GM12872 (cell line): ENCODE measurements around the gene SPDYE6.

Source experiments
- TF ChIP-seq, protein P1 (sequence below): IDR thresholded peaks from 3 replicates; pipeline ENCODE4 v1.5.1; 2011; ENCODE audit warnings: low read depth, mild to moderate bottlenecking, low read length, moderate library complexity; ENCODE audit not compliant: insufficient read depth

Gene SPDYE6

DNA sequence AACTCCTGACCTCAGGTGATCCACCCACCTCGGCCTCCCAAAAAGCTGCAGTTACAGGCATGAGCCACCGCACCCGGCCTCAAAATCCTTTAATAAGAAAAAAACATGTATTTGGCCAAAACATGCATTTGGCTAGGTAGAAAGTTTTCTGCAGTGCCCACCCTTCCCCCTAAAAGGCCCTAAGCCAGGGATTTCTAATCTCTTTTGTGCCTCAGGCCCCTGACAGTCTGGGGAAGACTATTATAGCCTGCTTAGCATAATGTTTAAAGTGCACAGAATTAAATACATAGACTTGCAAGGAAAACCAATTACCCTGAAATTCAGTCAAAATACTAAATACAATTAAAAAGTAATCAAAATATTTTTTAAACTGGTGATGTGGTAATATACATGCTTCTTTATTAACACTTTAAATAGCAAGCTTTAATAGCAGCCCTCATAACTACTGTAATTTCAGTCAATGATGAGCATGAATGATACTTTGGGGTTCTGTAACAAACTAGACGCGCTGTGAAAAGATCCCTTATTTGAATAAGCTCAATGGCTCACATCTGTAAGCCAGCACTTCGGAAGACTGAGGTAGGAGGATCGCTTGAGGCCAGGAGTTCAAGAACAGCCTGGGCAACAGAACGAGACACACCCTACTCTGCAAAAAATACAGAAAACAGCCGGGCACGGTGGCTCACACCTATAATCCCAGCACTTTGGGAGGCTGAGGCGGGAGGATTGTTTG is 29.9 kb downstream of the SPDYE6 start:
- TF ChIP-seq, protein P1, sequence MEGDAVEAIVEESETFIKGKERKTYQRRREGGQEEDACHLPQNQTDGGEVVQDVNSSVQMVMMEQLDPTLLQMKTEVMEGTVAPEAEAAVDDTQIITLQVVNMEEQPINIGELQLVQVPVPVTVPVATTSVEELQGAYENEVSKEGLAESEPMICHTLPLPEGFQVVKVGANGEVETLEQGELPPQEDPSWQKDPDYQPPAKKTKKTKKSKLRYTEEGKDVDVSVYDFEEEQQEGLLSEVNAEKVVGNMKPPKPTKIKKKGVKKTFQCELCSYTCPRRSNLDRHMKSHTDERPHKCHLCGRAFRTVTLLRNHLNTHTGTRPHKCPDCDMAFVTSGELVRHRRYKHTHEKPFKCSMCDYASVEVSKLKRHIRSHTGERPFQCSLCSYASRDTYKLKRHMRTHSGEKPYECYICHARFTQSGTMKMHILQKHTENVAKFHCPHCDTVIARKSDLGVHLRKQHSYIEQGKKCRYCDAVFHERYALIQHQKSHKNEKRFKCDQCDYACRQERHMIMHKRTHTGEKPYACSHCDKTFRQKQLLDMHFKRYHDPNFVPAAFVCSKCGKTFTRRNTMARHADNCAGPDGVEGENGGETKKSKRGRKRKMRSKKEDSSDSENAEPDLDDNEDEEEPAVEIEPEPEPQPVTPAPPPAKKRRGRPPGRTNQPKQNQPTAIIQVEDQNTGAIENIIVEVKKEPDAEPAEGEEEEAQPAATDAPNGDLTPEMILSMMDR, result no peak

DNA sequence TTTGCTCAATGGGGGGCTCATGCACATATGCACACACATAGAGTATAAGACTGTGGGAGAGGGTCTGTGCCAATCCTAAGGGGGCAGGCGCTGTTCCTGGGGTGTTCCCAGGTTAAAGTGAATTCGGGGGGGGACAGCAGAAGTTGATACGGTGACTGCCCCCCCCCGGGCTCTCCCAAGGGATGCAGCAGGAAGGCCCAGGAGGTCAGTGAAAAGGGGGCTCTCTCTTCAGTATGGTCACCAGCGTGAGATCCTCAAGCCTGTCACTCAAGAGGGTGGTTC is 32.4 kb downstream of the SPDYE6 start:
- TF ChIP-seq, protein P1, result no peak

DNA sequence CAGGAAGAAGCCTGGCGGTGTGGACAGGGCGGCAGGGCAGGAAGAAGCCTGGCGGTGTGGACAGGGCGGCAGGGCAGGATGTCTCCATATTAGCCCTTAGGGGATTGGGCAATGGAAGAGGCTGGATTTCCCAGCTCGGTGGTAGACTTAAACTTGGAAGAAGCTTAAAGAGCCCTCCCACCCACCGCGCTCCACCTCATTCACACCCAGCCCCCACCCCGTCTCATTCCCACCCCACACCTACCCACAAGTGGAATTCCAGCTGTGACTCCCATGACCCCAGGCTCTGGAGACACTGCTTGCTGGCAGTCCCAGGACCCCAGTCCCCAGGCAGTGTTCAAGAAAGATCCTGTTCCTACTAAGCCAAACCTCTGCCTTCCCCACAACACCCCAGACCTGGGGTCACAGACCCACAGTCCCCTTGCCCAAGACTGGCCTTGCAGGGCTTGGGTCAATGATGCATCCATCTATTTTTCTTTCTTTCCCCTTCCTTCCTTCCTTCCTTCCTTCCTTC is 34.0 kb downstream of the SPDYE6 start:
- TF ChIP-seq, protein P1, result no peak

DNA sequence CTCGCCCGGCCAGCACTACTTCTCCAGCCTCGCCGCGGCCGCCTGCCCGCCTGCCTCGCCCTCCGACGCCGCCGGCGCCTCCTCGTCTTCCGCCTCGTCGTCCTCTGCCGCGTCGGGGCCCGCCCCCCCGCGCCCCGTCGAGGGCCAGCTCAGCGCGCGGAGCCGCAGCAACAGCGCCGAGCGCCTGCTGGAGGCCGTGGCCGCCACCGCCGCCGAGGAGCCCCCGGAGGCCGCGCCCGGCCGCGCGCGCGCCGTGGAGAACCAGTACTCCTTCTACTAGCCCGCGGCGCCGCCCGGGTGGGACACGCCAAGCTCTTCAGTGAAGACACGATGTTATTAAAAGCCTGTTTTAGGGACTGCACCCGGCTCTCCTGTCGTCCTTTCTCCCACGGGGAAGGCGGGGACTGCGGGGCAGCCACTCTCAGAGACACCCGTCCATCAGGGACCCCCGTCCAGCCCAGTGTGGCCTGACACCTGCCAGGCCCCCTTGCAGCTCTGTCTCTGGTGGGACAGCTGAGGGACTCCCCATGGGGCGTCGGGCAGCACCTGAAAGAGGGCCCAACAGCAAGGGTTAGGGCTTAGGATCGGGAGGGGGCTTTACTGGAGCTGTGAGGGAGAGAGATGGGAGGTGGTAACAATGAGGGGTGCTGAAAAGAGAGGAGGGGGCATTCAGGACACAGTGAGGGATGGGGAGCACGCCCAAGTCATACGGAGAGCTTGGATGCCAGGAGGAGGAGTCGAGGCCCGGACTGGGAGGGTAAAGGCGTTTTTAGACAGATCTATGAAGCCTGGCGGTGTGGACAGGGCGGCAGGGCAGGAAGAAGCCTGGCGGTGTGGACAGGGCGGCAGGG is 34.7 kb downstream of the SPDYE6 start:
- TF ChIP-seq, protein P1, result no peak

DNA sequence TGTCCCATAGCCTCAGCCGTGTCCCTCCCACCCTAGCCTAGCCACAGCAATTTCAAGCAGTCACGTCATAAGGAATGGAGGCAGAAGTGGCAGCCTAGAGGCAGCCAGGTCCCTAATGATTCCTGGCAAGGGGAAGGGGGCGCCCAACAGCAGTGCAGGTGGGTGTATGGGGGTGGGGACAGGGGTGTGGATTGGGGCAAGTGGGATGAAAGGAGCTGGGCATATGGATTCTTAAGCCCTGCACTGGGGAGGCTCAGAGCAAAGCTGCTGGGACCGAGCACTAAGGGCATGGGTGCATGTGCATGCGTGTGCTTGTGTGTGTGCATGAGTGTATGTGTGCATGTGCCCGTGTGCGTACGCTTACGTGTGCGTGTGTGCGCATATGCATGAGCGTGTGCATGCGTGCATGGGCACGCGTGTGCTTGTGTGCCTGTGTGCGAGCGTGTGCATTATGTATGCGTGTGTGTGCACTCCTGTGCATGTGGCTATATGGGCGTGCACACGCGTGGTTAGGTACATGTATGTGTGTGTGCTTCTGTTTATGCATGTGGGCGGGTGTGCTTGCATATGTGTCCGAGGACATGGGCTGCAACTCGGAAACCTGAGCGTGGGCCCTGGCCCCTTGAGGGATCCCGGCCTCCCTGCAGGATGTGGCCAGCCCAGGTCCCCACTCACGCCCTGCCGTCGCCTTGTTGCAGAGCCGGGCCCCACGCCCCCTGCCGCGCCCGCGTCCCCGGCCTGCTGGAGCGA is 35.5 kb downstream of the SPDYE6 start:
- TF ChIP-seq, protein P1, result no peak

DNA sequence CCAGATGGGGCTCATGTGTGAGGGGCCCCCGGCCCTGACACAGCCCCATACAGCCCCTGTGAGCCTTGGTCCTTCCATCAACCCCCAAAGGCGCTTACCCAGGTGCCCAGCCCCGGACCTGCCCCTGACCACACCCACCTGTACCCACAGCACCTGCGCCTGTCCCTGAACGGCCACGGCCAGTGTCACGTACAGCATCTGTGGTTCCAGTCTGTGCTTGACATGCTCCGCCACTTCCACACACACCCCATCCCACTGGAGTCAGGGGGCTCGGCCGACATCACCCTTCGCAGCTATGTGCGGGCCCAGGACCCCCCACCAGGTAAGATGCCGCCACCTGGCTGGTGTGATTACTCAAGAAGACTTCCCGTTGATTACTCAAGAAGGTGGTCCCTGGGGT is 36.1 kb downstream of the SPDYE6 start:
- TF ChIP-seq, protein P1, result no peak

DNA sequence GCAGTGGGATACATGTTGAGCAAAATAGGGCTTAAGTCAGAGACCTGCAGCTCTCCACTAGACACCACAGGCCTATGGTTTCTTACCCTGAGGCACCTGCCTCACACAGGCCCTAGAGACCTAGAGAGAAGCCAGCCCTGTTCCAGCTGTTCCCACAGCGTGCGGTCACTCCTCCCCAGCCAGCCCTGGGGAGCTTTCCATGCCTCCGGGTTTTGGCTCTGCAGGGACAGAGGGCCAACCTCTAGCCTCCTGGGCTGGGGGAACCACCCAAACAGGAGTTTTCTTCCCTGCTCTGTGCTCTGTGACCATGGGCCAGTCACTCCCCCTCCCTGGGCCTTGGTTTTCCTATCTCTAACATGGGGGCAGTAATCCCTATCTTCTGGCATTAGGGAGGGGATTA is 36.6 kb downstream of the SPDYE6 start:
- TF ChIP-seq, protein P1, result no peak
